H1 (cell line): ENCODE measurements around the gene GPR68.

Experiments used
- CTCF ChIP-seq, 3 experiments: IDR thresholded peaks; 1 replicate in 2 of 3; 2 replicates in 1 of 3; pipeline versions ENCODE4 v1.5.1 to v1.6.1; 2011; ENCODE audit warnings: low read length in 3 of 3, mild to moderate bottlenecking in 3 of 3, inconsistent platforms in 2 of 3, low read depth in 1 of 3, moderate library complexity in 1 of 3; ENCODE audit not compliant: insufficient read depth in 1 of 3; ENCODE audit errors: control extremely low read depth in 1 of 3
- EZH2 ChIP-seq: fragments of 200-600 bp; sonication (generic); IDR thresholded peaks from 2 replicates; pipeline ENCODE4 v1.7.1; 2012; ENCODE audit warnings: low read depth, mild to moderate bottlenecking, moderate library complexity, low read length, inconsistent platforms; ENCODE audit not compliant: severe bottlenecking
- HDAC2 ChIP-seq, 2 experiments: fragments of 300-600 bp in 1 of 2; sonication (generic) in 1 of 2; IDR thresholded peaks; 2 replicates each; pipeline ENCODE4 v1.6.1; 2011 to 2012; ENCODE audit warnings: low read depth in 2 of 2, low read length in 2 of 2, mild to moderate bottlenecking in 2 of 2, moderate library complexity in 2 of 2, borderline replicate concordance in 1 of 2, inconsistent platforms in 1 of 2
- POLR2AphosphoS5 ChIP-seq: IDR thresholded peaks from 2 replicates; pipeline ENCODE4 v1.6.1; 2011; ENCODE audit warnings: low read depth, low read length
- TAF7 ChIP-seq: optimal IDR thresholded peaks from 2 replicates; pipeline ENCODE3; 2011; ENCODE audit warnings: low read depth, mild to moderate bottlenecking, inconsistent platforms, low read length, moderate library complexity, borderline replicate concordance
- USF2 ChIP-seq: IDR thresholded peaks from 2 replicates; pipeline ENCODE4 v1.6.1; 2011; ENCODE audit warnings: low read length, improper control_type of control experiment
- ZNF274 ChIP-seq: IDR thresholded peaks from 2 replicates; pipeline ENCODE4 v1.7.0; 2012; ENCODE audit warnings: low read length, borderline replicate concordance; ENCODE audit errors: extremely low read depth

GRCh38 chr14:91202234-91202974, 42.1 kb downstream of the GPR68 start:
- TF ChIP-seq HDAC2 (IDR thresholded peaks at IDR 0.05; ENCODE audit: borderline replicate concordance in 1 of 2, low read depth in 2 of 2, low read length in 2 of 2): no peak
- no peak for TF ChIP-seq USF2
- no peak for TF ChIP-seq POLR2AphosphoS5
- no peak for TF ChIP-seq CTCF (IDR thresholded peaks at IDR 0.05; ENCODE audit: control extremely low read depth in 1 of 3, insufficient read depth in 1 of 3, low read depth in 1 of 3, low read length in 3 of 3)
- TF ChIP-seq EZH2: no peak
- no peak for TF ChIP-seq TAF7
- TF ChIP-seq ZNF274: no peak
